NCI-H2227 treated with DMSO at 0.1 percent for 48 hours (cell line): ENCODE data around the gene ELOVL6.
"Not testable (repeated sequence)": the region's sequence is repeated elsewhere in the genome, so short reads cannot be mapped to it uniquely, and the experiment has no call there.

Source experiments
- DNase-seq: peaks from one replicate; lab custom pipeline; 2025; lab: John Stamatoyannopoulos, UW

The ELOVL6 gene, protein sequence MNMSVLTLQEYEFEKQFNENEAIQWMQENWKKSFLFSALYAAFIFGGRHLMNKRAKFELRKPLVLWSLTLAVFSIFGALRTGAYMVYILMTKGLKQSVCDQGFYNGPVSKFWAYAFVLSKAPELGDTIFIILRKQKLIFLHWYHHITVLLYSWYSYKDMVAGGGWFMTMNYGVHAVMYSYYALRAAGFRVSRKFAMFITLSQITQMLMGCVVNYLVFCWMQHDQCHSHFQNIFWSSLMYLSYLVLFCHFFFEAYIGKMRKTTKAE

DNA sequence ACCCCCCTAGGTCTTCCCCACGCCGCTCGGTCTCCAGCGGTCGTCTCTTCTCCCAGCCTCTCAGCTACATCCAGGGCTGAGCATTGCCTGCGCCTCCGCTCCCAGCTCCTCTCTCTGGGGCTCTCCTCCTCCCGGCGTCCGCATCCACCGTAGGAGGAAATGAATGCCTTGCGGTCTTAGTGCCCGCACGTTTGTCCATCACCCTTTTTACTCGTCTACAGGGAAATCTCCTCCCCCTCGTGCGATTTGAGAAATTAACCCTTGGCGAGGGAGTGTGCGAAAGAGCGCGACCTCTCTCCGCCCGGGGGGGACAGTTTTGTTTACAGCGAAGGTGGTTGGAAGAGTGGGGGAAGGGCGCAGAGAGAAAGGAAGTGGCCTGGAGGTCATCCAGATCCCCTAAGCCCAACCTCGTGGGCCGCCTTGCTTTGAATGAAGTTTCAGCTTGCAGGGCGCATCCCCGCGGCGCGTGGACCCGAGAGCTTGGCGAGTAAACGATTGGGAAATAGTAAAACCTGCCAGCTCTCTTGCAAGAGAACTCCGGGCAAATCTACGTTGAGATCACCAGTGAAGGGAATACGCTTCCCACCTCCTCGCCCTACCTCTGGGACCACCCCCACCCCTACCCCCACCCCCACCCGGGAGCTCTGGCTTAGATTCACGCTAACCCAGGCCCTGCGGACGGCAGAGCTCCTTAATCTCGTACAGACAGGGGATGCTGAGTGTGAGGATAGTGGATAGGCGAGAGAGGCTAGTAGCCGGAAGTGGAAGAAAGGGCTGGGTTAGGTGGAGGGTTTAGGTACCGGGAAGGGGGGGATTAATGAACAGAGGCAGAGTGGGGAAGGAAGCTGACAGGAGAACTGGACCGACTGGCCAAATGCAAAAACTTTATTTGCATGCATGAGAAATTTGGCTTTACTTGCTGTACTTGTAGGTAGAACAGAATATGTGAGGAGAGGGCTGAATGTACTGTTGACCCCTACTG is at the start of gene ELOVL6:
ELOVL6 (minus strand) TSS at position 181 of the 982 bp plus-strand sequence. CDS start 280 bp downstream, outside the sequence.
- peak; percentile 32 for DNase-seq

DNA sequence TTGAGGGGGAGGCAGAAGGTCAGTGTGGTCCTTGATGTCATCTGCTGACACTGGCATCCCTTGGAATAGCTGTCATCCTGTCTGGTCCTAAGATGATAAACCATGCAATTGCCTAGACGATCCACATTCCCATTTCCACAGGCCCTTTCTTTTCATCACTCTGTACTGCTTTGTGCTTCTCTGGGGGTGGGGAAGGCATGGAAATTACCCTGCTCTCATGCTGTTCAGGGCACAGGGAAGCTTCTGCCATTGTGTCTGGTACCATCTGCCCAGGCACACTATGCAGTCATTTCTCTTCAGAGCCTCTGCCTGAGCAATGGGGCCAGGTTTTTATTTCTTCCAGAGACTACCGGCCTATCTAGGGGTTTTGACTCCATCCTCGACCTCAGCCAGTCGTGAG is 49.7 kb upstream of the ELOVL6 start:
- DNase-seq: no peak

DNA sequence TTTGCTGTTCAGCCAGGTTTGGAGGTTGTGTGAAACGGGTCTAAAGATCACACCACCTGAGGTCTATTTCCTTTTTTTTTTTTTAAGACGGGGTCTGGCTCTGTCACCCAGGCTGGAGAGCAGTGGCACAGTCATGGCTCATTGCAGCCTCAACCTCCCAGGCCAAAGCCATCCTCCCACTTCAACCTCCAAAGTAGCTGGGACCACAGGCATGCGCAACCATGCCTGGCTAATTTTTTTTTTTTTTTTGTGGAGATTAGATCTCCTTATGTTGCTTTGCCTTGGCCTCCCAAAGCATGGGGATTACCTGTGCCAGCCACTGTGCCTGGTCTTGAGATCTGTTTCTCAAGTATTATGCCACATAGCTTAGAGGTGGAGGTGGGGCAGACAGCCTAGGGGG is 49.2 kb upstream of the ELOVL6 start:
- no peak for DNase-seq

DNA sequence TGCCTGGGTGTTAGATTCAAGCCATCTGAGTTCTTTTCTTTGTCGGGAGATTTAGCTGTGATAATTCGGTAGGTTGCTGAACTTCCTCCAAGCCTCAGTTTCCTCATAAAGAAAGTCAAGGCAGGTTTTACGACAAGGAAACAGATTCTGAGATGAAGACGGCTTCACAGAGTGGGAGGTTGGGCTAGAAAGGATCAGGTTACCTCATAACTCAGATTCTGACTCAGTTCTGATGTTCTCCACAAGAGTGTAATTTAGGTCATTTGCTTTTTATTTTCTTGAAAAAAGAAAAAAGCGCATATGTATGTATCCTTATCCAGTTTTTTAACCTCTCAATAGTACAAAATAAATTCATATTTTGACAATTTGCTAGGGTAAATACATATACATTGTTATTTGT is 47.2 kb upstream of the ELOVL6 start:
- DNase-seq: no peak

DNA sequence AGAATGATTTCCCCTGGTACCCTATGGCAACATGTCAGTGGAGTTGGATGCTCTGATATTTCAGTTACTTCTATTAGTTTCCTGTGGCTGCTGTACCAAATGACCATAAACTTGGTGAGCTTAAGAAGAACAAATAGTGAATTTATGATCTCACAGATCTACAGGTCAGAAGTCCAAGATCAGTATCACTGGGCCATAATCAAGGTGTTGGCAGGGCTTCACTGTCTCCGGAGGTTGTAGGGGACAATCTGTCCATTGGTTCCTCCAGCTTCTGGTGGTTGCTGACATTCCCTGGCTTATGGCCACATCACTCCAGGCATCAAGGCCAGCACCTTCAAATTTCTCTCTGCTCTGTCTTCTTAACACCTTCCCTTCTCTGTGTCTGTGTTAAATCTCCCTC is 37.9 kb upstream of the ELOVL6 start:
- DNase-seq: no peak

DNA sequence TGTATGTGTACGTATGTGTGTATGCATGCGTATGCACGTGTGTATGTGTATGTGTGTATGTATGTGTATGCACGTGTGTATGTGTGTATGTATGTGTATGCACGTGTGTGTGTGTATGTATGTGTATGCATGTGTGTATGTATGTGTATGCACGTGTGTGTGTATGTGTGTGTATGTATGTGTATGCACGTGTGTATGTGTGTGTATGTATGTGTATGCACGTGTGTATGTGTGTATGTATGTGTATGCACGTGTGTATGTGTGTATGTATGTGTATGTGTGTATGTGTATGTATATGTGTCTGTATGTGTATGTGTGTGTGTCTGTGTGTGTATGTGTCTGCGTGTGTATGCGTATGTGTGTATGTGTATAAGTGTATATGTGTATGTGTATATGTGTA is 35.2 kb upstream of the ELOVL6 start:
- not testable (repeated sequence) for DNase-seq

DNA sequence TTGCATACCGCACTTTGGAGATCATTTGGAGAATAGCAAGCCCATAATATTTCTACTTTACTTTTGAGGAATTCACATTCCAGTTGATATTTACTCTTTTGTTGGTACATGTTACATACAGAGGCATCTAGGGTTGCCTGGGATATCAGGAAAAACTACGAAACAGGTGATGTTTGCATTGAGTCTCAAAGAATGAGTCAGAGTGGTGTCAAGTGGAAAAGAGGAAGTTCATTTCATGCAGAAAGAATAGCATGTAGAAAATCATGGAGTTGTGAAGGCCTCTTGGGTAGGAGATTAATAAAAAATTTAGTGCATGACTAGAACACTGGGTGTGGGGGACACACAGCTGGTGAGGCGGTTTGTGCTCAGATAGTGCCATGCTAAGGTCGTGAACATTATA is 33.5 kb upstream of the ELOVL6 start:
- DNase-seq: no peak

DNA sequence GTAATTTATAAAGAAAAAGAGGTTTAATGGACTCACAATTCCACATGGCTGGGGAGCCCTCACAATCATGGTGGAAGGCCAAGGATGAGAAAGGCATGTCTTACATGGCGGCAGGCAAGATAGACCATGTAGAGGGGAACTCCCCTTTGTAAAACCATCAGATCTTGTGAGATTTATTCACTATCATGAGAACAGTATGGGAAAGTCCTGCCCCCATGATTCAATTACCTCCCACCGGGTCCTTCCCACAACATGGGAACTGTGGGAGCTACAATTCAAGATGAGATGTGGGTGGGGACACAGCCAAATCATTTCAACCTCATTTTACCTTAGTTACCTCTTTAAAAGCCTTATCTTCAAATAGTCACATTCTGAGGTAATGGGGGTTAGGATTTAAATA is 30.9 kb upstream of the ELOVL6 start:
- no peak for DNase-seq

DNA sequence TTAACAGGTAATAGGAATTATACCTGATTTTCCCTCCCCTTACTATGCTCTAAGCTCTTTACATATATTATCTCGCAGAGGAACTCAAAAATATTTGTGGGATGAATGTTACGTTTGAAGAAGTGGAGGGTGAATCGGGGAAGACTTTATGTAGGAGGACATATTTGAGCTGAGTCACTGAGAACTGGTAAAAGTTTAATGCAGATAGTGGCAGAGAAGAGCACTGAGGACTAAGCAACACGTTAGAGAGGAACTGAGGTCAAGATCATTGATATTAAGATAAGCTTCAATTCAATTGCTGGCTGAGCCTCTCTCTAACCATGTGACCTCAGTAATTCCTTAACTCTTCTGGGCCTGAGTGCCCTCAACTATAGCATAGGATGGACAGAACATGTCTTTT is 26.4 kb upstream of the ELOVL6 start:
- no peak for DNase-seq

DNA sequence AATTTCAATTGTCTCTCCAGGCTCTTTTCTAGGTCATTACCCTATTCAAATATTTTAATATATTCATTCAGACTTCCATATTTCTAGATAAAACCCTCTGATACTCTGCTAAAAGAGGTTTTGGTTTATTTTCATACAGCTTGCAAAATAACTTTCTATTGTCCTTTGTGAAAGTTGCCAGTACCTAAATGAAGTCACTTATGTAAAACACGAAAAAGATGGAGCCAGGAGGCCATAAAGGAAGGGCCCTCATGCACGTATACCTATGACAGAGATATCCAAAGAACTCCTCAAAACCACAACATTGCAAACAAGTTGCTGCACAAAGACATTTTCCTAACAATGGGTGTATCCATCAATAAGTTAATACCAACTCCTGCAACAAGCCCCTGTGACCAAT is 25.7 kb upstream of the ELOVL6 start:
- no peak for DNase-seq

DNA sequence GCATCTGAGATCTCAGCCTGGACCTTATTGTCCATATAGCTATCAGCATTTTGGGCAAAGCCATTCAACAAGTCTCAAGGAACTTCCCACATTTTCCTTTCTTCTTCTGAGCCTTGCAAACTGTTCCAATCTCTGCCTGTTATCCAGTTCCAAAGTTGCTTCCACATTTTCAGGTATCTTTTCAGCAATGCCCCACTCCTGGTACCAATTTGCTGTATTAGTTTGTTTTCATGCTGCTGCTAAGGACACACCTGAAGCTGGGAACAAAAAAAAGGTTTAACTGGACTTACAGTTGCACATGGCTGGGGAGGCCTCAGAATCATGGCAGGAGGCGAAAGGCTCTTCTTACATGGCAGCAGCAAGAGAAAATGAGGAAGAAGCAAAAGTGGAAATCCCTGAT is 20.5 kb upstream of the ELOVL6 start:
- DNase-seq: not testable (repeated sequence)

DNA sequence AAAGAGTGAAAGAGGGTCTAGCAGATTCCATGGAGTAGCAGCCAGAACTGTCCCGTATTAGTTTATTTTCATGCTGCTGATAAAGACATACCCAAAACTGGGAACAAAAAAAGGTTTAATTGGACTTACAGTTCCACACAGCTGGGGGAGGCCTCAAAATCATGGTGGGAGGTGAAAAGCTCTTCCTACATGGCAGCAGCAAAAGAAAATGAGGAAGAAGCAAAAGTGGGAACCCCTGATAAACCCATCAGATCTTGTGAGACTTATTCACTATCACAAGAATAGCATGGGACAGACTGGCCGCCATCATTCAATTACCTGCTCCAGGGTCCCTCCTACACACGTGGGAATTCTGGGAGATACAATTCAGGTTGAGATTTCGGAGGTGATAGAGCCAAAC is 18.8 kb upstream of the ELOVL6 start:
- DNase-seq: not testable (repeated sequence)

DNA sequence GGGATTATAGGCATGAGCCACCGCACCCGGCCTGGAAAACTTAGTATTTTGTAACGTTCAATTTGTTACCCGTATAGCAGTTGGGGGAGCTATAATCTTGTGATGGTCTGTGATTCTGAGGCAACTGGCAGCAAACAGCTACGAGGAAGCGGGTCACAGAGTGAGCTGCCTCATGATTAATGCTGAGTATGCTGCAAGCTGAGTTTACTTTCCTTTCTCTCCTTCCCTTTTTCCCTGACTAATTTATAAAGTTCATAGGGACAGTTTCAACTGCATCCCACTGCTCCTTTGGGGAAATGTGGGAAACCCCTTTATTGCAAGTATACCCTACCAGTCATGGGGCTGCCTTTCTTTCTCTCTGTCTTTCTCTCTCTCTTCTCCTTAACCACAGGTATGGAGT is 17.7 kb upstream of the ELOVL6 start:
- no peak for DNase-seq

DNA sequence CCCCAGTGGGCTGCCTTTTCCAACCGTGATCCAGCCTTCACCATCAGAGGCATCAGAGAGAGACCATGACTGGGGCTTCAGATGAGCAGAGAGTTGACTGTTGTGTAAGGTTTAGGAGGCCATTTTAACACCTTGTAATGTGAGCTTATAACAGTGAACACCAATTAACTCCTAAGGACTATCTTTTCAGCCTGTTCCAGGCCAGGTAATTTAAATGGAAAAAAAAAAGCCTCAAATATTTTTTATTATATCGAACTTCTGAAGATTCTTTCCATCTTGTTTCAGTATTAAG is 13.3 kb upstream of the ELOVL6 start:
- no peak for DNase-seq

DNA sequence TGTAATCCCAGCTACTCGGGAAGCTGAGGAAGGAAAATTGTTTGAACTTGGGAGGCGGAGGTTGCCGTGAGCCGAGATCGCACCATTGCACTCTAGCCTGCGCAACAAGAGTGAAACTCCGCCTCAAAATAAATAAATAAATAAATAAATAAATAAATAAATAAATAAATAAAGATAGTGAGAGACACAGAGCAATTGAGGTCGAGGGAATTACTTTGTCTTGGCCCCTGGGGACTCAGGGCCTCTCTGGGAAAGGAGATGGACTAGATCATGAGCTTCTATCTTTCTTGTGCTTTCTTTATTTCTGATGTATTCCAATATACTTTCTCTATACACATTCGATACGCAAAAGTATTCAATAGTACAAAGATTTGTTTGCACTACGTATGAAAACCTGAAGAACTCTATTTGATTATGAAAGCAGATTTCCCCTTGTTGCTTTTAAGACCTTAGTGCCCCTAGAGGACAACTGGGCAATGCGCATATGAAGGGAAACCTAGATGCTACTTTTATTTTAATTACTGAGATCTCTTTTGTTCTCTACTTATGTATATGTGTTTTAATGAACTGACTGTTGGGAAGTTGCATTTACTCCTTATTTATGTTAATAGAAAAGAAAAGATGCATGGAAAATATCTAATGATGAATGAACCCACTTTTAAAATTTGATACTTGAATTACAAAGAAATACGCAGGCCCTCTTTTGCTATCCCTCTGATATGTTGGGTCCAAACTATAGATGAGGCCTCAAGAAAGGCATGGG is 12.8 kb upstream of the ELOVL6 start:
- DNase-seq: no peak

DNA sequence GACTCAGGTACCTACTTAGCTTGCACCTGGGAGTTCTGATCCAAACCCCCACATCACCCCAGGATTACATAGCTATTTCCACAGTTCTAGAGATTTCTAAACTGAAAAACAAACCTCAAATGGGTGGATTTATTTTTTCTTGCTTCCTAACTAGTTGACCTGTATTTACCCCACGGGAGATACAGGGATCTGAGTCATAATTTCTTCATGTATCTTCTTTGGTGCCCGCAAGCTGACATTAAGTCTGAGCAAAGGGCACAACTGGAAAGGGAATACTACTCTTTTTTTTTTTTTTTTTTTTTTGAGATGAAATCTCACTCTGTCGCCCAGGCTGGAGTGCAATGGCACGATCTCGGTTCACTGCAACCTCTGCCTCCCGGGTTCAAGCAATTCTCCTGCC is 10.0 kb upstream of the ELOVL6 start:
- DNase-seq: no peak

DNA sequence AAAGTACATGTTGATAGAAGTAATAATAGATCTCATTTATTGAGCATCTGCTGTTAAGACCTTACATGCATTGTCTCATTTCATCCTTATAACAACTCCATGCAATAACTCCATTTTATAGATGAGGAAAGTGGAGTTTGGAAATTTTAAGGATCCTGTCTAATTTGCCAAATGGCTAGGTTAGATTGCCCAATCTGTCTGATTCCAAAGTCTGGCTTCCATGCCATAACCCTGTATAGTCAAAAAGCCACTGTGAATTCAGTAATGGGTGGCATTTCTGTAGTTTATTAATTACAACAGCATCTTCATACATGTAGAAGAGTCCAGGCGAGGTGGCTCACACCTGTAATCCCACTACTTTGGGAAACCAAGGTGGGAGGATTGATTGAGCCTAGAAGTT is 8.8 kb upstream of the ELOVL6 start:
- DNase-seq: no peak

DNA sequence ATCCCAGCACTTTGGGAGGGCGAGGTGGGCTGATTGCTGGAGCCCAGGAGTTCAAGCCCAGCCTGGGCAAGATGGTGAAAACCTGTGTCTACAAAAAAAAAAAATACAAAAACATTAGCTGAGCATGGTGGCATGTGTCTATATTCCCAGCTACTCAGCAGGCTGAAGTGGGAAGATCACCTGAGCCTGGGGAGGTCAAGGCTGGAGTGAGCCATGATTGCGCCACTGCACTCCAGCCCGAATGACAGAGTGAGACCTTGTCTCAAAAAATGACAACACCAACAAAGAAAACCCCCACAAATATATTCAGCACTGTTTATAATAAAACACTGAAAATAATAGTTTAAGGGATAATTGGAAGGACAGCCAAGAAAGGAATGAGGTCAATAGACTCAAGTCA is 3.6 kb upstream of the ELOVL6 start:
- no peak for DNase-seq

DNA sequence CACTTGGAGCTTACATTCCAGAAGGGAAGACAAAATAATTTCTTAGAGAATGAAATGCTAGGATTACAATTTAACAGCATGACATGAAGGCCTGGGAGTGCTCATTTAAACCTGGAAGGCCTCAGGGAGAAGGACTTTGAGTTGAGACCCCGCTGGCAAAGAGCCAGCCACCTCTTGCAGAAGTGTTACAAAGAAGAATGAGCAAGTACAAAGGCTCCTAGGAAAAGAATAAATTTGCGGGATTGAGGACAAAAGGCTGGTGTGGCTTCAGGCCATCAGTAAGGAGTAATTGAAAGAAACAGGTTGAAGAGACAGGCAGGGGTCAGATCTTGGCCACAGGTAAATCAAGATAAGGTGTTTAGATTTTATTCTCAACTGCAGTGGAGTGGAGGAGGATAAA is 3.1 kb upstream of the ELOVL6 start:
- peak; percentile 48 for DNase-seq

DNA sequence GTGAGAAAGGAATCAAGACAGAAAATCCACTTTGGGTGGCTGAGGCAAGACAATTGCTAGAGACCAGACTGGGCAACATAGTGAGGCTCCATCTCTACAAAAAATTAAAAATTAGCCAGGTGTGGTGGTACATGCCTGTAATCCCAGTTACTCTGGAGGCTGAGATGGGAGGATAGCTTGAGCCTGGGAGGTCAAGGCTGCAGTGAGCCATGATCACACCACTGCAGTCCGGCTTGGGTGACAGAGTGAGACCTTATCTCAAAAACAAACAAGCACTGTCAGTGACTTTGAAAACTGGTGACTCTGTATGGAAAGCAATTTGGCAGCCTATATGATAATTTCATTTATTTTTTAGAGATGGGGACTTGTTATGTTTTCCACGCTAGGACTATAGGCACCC is 2.3 kb upstream of the ELOVL6 start:
- no peak for DNase-seq

DNA sequence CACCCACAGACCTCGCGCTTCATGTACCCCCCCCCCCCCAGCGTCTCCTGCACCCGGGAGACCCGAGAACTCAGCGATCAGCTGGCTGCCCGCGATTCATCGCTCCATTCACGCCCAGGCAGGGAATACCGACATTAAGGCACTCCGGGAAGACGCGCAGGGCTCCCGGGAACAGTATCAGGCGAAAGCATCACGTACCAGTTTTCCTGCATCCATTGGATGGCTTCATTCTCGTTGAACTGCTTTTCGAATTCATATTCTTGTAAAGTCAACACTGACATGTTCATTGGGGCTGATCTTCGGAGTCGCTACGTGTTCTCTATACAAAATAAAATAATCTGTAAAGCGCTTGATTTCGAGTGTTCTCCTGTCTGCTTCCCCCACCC is 373 bp downstream of the ELOVL6 start:
- DNase-seq: no peak

DNA sequence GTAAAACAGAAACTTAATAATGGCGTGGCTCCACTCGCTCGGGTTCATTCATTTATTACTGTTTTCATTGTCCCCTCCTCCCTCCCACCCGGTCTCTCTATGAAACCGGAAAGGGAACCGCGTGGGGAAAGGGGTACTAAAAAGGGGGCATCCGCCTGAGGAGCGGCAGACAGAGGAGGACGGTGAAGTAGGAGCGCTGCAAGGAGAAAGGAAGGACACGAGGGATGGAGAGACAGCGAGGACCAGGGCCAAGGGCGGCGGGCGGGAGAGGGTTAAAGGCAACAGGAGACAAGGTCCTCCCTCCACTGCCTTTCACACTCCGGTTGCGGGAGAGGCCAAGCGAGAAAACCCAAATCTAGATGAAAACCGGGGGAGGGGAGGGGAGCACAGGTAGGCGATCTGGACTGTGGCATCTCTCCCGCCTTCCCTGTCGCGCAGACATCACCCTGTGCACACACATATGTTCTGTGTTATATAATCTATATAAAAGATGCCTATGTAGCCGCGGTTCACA is 829 bp downstream of the ELOVL6 start:
- DNase-seq: peak; percentile 39
